Activated CD4-positive, alpha-beta memory T cell treated with anti-CD3 and anti-CD28 coated beads, Interleukin-2, amount 10 ng/mL, durations not matched to agents 7 days and 5 days (primary cell): ENCODE data around the gene VGLL4. TPM values are rescaled to one million over a fixed set of nuclear protein-coding genes. Genes with fewer than 3 reads are reported as not detected.

Source experiments
- CTCF ChIA-PET: fragments of 350-600 bp; sonication (Branson Sonifier 250); formaldehyde crosslinking; loops from one replicate; lab custom pipeline; 2021; ENCODE audit warnings: antibody characterized with exemption, inconsistent platforms; lab: Charles Lee
- POLR2A ChIA-PET: fragments of 350-600 bp; sonication (Branson Sonifier 250); formaldehyde crosslinking; loops from one replicate; lab custom pipeline; 2021; ENCODE audit warnings: antibody characterized with exemption; lab: Charles Lee
- DNase-seq: peaks from one replicate; pipeline ENCODE4 v3.0.0-alpha.2; 2020
- H3K27ac Mint-ChIP-seq: one replicate; pipeline ENCODE4 v1.8.0; 2021; ENCODE audit warnings: mild to moderate bottlenecking, mixed read lengths
- H3K27me3 Mint-ChIP-seq: one replicate; pipeline ENCODE4 v1.8.0; 2021; ENCODE audit warnings: mixed read lengths
- H3K36me3 Mint-ChIP-seq: one replicate; pipeline ENCODE4 v1.8.0; 2021; ENCODE audit warnings: low read depth, mixed read lengths
- H3K4me1 Mint-ChIP-seq: one replicate; pipeline ENCODE4 v1.8.0; 2021; ENCODE audit warnings: mixed read lengths
- H3K4me3 Mint-ChIP-seq: one replicate; pipeline ENCODE4 v1.8.0; 2021; ENCODE audit warnings: mild to moderate bottlenecking, mixed read lengths
- H3K9me3 Mint-ChIP-seq: one replicate; pipeline ENCODE4 v1.8.0; 2021; ENCODE audit warnings: mixed read lengths
- total RNA-seq, 2 experiments: library from RNA; stranded (reverse); gene quantifications; one replicate each; pipeline ENCODE4 v1.2.3, GENCODE V29; 2021

The VGLL4 gene
- total RNA-seq, 2 experiments from 2014 or later, result 47.8 to 49.2 TPM

- ChIA-PET POLR2A (interaction anchor here (4.4 kb wide), 1 partner anchor 21 kb away, joined by 51 read pairs; the partner anchor contains the start of gene VGLL4), CTCF (interaction anchor here (0.7 kb wide), 1 partner anchor 602 kb away, joined by 3 read pairs; no protein-coding TSS in a partner anchor)
- Mint-ChIP-seq H3K4me1 (peaks cover 70% of the 10 kb centered on the region), H3K9me3 (peaks cover 6% of the 10 kb centered on the region), H3K27ac (no peak overlapping the region), H3K4me3 (no peak overlapping the region), H3K27me3 (no peaks in the 10 kb centered on the region), H3K36me3 (peaks cover 24% of the 10 kb centered on the region)
- no peak for DNase-seq
Measured at GRCh38 chr3:11622586-11623550, 20.8 kb downstream of the VGLL4 start.

GRCh38 chr3:11621077-11621476 lies 22.6 kb downstream of the VGLL4 start:
- Mint-ChIP-seq H3K27ac (no peak overlapping the region), H3K27me3 (no peaks in the 10 kb centered on the region), H3K4me1 (peaks cover 55% of the 10 kb centered on the region), H3K9me3 (peaks cover 6% of the 10 kb centered on the region), H3K4me3 (no peak overlapping the region), H3K36me3 (peaks cover 21% of the 10 kb centered on the region)
- CTCF ChIA-PET, result interaction anchor here (1.2 to 1.3 kb wide), 2 partner anchors 14 to 22 kb away, joined by 3 to 4 read pairs; no protein-coding TSS in a partner anchor
- POLR2A ChIA-PET, result no interaction called here
- DNase-seq, result no peak

- Mint-ChIP-seq H3K27ac (no peak overlapping the region), H3K9me3 (peaks cover 6% of the 10 kb centered on the region), H3K27me3 (no peaks in the 10 kb centered on the region), H3K4me1 (peaks cover 45% of the 10 kb centered on the region), H3K36me3 (peaks cover 20% of the 10 kb centered on the region), H3K4me3 (no peak overlapping the region)
- ChIA-PET CTCF (interaction anchor here (1.2 to 1.3 kb wide), 2 partner anchors 13 to 23 kb away, joined by 3 to 4 read pairs; no protein-coding TSS in a partner anchor), POLR2A (interaction anchor here (1.0 kb wide), 1 partner anchor 29 kb away, joined by 3 read pairs; no protein-coding TSS in a partner anchor)
- no peak for DNase-seq
Measured at GRCh38 chr3:11619946-11620652, 23.6 kb downstream of the VGLL4 start.

- no peaks in the 10 kb centered on the region for H3K27me3 Mint-ChIP-seq
- H3K36me3 Mint-ChIP-seq, result peaks cover 16% of the 10 kb centered on the region
- peaks cover 6% of the 10 kb centered on the region for H3K9me3 Mint-ChIP-seq
- H3K27ac Mint-ChIP-seq, result no peak overlapping the region
- ChIA-PET CTCF (no interaction called here), POLR2A (interaction anchor here (1.0 kb wide), 1 partner anchor 30 kb away, joined by 3 read pairs; no protein-coding TSS in a partner anchor)
- peaks cover 39% of the 10 kb centered on the region for H3K4me1 Mint-ChIP-seq
- DNase-seq, result no peak
- H3K4me3 Mint-ChIP-seq, result no peak overlapping the region
Measured at GRCh38 chr3:11619461-11619860, 24.3 kb downstream of the VGLL4 start.

GRCh38 chr3:11618904-11619303 lies 24.8 kb downstream of the VGLL4 start:
- Mint-ChIP-seq H3K36me3 (peaks cover 11% of the 10 kb centered on the region), H3K4me1 (peaks cover 33% of the 10 kb centered on the region), H3K4me3 (no peak overlapping the region), H3K27me3 (no peaks in the 10 kb centered on the region), H3K27ac (no peak overlapping the region), H3K9me3 (peaks cover 3% of the 10 kb centered on the region)
- DNase-seq, result no peak
- POLR2A ChIA-PET, result interaction anchor here (1.0 to 1.1 kb wide), 2 partner anchors 11 to 31 kb away, joined by 3 read pairs; no protein-coding TSS in a partner anchor
- CTCF ChIA-PET, result interaction anchor here (1.1 kb wide), 1 partner anchor 32 kb away, joined by 4 read pairs; no protein-coding TSS in a partner anchor

- POLR2A ChIA-PET, result no interaction called here
- no peaks in the 10 kb centered on the region for H3K27me3 Mint-ChIP-seq
- H3K4me1 Mint-ChIP-seq, result peaks cover 19% of the 10 kb centered on the region
- no peak overlapping the region for H3K27ac Mint-ChIP-seq
- no peak overlapping the region for H3K4me3 Mint-ChIP-seq
- no peak for DNase-seq
- CTCF ChIA-PET, result no interaction called here
- no peaks in the 10 kb centered on the region for H3K36me3 Mint-ChIP-seq
- no peaks in the 10 kb centered on the region for H3K9me3 Mint-ChIP-seq
Measured at GRCh38 chr3:11616551-11616950, 27.2 kb downstream of the VGLL4 start.

GRCh38 chr3:11613851-11614487 lies 29.7 kb downstream of the VGLL4 start:
- POLR2A ChIA-PET, result no interaction called here
- Mint-ChIP-seq H3K27me3 (no peaks in the 10 kb centered on the region), H3K27ac (no peak overlapping the region), H3K36me3 (peaks cover 3% of the 10 kb centered on the region), H3K4me1 (peaks cover 1% of the 10 kb centered on the region), H3K4me3 (no peak overlapping the region), H3K9me3 (no peaks in the 10 kb centered on the region)
- DNase-seq, result no peak
- CTCF ChIA-PET, result interaction anchor here (0.6 kb wide), 1 partner anchor 14 kb away, joined by 3 read pairs; no protein-coding TSS in a partner anchor

- ChIA-PET CTCF (no interaction called here), POLR2A (no interaction called here)
- no peak overlapping the region for H3K4me3 Mint-ChIP-seq
- H3K9me3 Mint-ChIP-seq, result no peaks in the 10 kb centered on the region
- H3K36me3 Mint-ChIP-seq, result peaks cover 3% of the 10 kb centered on the region
- no peak overlapping the region for H3K27ac Mint-ChIP-seq
- H3K27me3 Mint-ChIP-seq, result no peaks in the 10 kb centered on the region
- DNase-seq, result no peak
- H3K4me1 Mint-ChIP-seq, result no peaks in the 10 kb centered on the region
Measured at GRCh38 chr3:11613319-11613718, 30.4 kb downstream of the VGLL4 start.

- CTCF ChIA-PET, result no interaction called here
- POLR2A ChIA-PET, result no interaction called here
Measured at GRCh38 chr3:11612515-11613188, 31.1 kb downstream of the VGLL4 start.

GRCh38 chr3:11611341-11611799 lies 32.3 kb downstream of the VGLL4 start:
- no peak for DNase-seq
- ChIA-PET POLR2A (no interaction called here), CTCF (no interaction called here)
- H3K27me3 Mint-ChIP-seq, result no peaks in the 10 kb centered on the region
- H3K4me3 Mint-ChIP-seq, result no peak overlapping the region
- H3K4me1 Mint-ChIP-seq, result peaks cover 3% of the 10 kb centered on the region
- no peak overlapping the region for H3K27ac Mint-ChIP-seq
- H3K9me3 Mint-ChIP-seq, result no peaks in the 10 kb centered on the region
- peaks cover 10% of the 10 kb centered on the region for H3K36me3 Mint-ChIP-seq

More at GRCh38 chr3:11612515-11613188, 31.1 kb downstream of the VGLL4 start:
- no peak overlapping the region for H3K27ac Mint-ChIP-seq
- H3K27me3 Mint-ChIP-seq, result no peaks in the 10 kb centered on the region
- no peak for DNase-seq
- no peaks in the 10 kb centered on the region for H3K4me1 Mint-ChIP-seq
- no peaks in the 10 kb centered on the region for H3K9me3 Mint-ChIP-seq
- H3K36me3 Mint-ChIP-seq, result peaks cover 3% of the 10 kb centered on the region
- no peak overlapping the region for H3K4me3 Mint-ChIP-seq

- POLR2A ChIA-PET, result no interaction called here
- Mint-ChIP-seq H3K27me3 (no peaks in the 10 kb centered on the region), H3K36me3 (peaks cover 16% of the 10 kb centered on the region), H3K4me1 (peaks cover 9% of the 10 kb centered on the region), H3K9me3 (no peaks in the 10 kb centered on the region), H3K27ac (no peak overlapping the region), H3K4me3 (no peak overlapping the region)
- no peak for DNase-seq
- CTCF ChIA-PET, result interaction anchor here (1.3 kb wide), 1 partner anchor 41 kb away, joined by 3 read pairs; no protein-coding TSS in a partner anchor
Measured at GRCh38 chr3:11610700-11611275, 32.9 kb downstream of the VGLL4 start.
